PC-9 (cell line): ENCODE measurements around the gene RTEL1. TPM values are rescaled to one million over a fixed set of nuclear protein-coding genes. Genes with fewer than 3 reads are reported as not detected.

Source experiments
- BruUV-seq: library from RNA; stranded (reverse); fragments of 400-500 nt; replicated peaks from 2 replicates; lab custom pipeline; 2021; lab: Mats Ljungman, UMichigan
- CTCF ChIA-PET: fragments of 300-600 bp; sonication (Branson Sonifier 250); formaldehyde crosslinking; loops from one replicate; lab custom pipeline; 2022; ENCODE audit warnings: antibody characterized with exemption; lab: Charles Lee
- POLR2A ChIA-PET: fragments of 300-600 bp; sonication (Branson Sonifier 250); formaldehyde crosslinking; loops from one replicate; lab custom pipeline; 2022; ENCODE audit warnings: antibody characterized with exemption; ENCODE audit not compliant: unreplicated experiment; lab: Charles Lee
- DNase-seq, 2 experiments: peaks; one replicate each; pipeline versions ENCODE4 v3.0.0 to v3.0.0-alpha.2; 2015 to 2022; ENCODE audit warnings: mixed read lengths in 1 of 2
- H2AFZ ChIP-seq: fragments of 200-600 bp; sonication (generic); 2 replicates; pipeline ENCODE4 v1.8.1; 2017; ENCODE audit warnings: antibody characterized with exemption
- H3F3A ChIP-seq: fragments of 200-600 bp; sonication (generic); 2 replicates; pipeline ENCODE4 v1.8.1; 2017; ENCODE audit warnings: antibody characterized with exemption, mild to moderate bottlenecking, low read depth; ENCODE audit not compliant: insufficient read depth
- H3K27ac ChIP-seq: fragments of 200-600 bp; sonication (generic); 2 replicates; pipeline ENCODE4 v1.6.1; 2016; ENCODE audit warnings: mixed run types
- H3K27me3 ChIP-seq: fragments of 200-600 bp; sonication (generic); 2 replicates; pipeline ENCODE4 v1.6.1; 2016; ENCODE audit warnings: low read depth, mixed run types; ENCODE audit not compliant: insufficient read depth
- H3K36me3 ChIP-seq: fragments of 200-600 bp; sonication (generic); 2 replicates; pipeline ENCODE4 v1.6.1; 2016; ENCODE audit warnings: low read depth, mixed run types
- H3K4me1 ChIP-seq: fragments of 200-600 bp; sonication (generic); replicated peaks from 2 replicates; pipeline ENCODE4 v1.6.1; 2016; ENCODE audit warnings: mixed run types; ENCODE audit not compliant: insufficient read depth
- H3K4me2 ChIP-seq: fragments of 200-600 bp; sonication (generic); 2 replicates; pipeline ENCODE4 v1.6.1; 2017; ENCODE audit warnings: mixed run types
- H3K4me3 ChIP-seq: fragments of 200-600 bp; sonication (generic); 2 replicates; pipeline ENCODE4 v1.6.1; 2016; ENCODE audit warnings: mixed run types
- H3K79me2 ChIP-seq: fragments of 200-600 bp; sonication (generic); 2 replicates; pipeline ENCODE4 v1.6.1; 2017; ENCODE audit warnings: low read depth, mixed run types
- H3K9me2 ChIP-seq: fragments of 200-600 bp; sonication (generic); 2 replicates; pipeline ENCODE4 v1.8.1; 2017; ENCODE audit warnings: mild to moderate bottlenecking; ENCODE audit not compliant: insufficient read depth
- H3K9me3 ChIP-seq: fragments of 200-600 bp; sonication (generic); 2 replicates; pipeline ENCODE4 v1.8.1; 2016; ENCODE audit warnings: low read depth; ENCODE audit not compliant: insufficient read depth
- H4K20me1 ChIP-seq: fragments of 200-600 bp; sonication (generic); 2 replicates; pipeline ENCODE4 v1.8.1; 2017; ENCODE audit not compliant: insufficient read depth
- EZH2 ChIP-seq: fragments of 200-600 bp; sonication (generic); IDR thresholded peaks from 2 replicates; pipeline ENCODE4 v1.8.0; 2017; ENCODE audit warnings: antibody characterized with exemption, low read depth
- intact Hi-C: fragments of 100-400 bp; cut with micrococcal nuclease; formaldehyde crosslinking; loops from one replicate; pipeline ENCODE4 v1.10.0; 2022; ENCODE audit not compliant: unreplicated experiment
- total RNA-seq: library from RNA; stranded (reverse); gene quantifications from 2 replicates; pipeline ENCODE4 v1.2.3, GENCODE V29; 2021
- TF ChIP-seq, protein P1 (sequence below): fragments of 200-600 bp; sonication (generic); conservative IDR thresholded peaks from 2 replicates; pipeline ENCODE4 v1.6.1; 2017; ENCODE audit warnings: mixed run types, antibody characterized with exemption, mild to moderate bottlenecking, moderate library complexity

RTEL1 gene
- total RNA-seq, 1 experiment from 2014 or later: 36.0 TPM

DNA sequence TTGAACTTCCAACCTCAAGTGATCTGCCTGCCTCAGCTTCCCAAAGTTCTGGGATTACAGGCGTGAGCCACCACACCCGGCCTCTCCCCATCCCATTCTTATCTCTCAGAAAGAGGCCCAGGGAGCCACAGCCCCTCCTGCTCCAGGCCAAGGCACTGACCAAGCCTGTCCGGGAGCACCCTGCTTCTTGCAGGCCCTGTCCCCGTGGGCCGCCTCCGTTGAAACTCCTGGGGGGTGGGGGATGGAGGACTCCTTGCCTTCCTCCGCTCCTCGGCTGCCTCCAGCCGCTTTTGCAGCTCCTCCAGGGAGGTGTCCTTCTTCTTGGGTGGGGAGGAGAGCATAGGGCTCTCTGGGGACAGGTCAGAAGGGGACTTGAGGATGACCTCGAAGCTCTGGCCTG, 14.6 kb upstream of the RTEL1 start:
- TF ChIP-seq, protein P1, sequence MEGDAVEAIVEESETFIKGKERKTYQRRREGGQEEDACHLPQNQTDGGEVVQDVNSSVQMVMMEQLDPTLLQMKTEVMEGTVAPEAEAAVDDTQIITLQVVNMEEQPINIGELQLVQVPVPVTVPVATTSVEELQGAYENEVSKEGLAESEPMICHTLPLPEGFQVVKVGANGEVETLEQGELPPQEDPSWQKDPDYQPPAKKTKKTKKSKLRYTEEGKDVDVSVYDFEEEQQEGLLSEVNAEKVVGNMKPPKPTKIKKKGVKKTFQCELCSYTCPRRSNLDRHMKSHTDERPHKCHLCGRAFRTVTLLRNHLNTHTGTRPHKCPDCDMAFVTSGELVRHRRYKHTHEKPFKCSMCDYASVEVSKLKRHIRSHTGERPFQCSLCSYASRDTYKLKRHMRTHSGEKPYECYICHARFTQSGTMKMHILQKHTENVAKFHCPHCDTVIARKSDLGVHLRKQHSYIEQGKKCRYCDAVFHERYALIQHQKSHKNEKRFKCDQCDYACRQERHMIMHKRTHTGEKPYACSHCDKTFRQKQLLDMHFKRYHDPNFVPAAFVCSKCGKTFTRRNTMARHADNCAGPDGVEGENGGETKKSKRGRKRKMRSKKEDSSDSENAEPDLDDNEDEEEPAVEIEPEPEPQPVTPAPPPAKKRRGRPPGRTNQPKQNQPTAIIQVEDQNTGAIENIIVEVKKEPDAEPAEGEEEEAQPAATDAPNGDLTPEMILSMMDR: no peak
- no peak for TF ChIP-seq EZH2
- H3K27me3 ChIP-seq: no peaks in the 10 kb centered on the region
- intact Hi-C loops: loop anchor here (5.0 kb wide), 1 partner anchor 91 kb away; the partner anchor contains the start of gene FNDC11
- no TSS peak for BruUV-seq
- ChIA-PET POLR2A (interaction anchor here (0.6 kb wide), 1 partner anchor 44 kb away, joined by 3 read pairs; no protein-coding TSS in a partner anchor), CTCF (no interaction called here)
- H3K4me1 ChIP-seq: peaks cover 16% of the 10 kb centered on the region
- no peaks in the 10 kb centered on the region for H4K20me1 ChIP-seq
- no peaks in the 10 kb centered on the region for H3K9me2 ChIP-seq
- peaks cover 13% of the 10 kb centered on the region; the same call in 1 of the 2 replicates for H3F3A ChIP-seq
- no peaks in the 10 kb centered on the region for H3K9me3 ChIP-seq
- H2AFZ ChIP-seq: no peak overlapping the region
- DNase-seq: no peak
- H3K27ac ChIP-seq: no peak overlapping the region
- peak overlapping the region; percentile 84; the same call in 1 of the 2 replicates for H3K4me2 ChIP-seq
- no peaks in the 10 kb centered on the region for H3K79me2 ChIP-seq
- no peaks in the 10 kb centered on the region for H3K36me3 ChIP-seq
- no peak overlapping the region for H3K4me3 ChIP-seq

DNA sequence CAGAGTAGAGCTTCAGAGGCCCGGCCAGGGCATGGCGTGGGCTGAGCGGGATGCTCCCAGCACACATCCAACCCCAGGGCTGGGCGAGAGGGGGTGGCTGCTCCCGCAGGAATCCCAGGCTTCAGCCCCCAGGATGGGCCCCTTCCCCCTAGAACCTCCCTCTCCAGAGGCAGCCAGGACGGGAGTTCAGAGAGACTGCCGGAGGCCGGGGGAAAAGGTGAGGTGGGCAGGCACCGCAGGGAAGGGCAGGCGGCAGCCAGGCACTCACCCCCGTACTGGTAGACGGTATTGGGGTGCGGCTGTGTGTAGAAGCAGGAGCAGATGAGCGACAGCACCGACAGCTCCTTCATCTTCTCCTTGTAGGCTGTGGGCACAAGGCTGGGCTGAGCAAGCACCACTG, 14.2 kb upstream of the RTEL1 start:
- TF ChIP-seq, protein P1: no peak
- no peak for TF ChIP-seq EZH2
- H4K20me1 ChIP-seq: no peaks in the 10 kb centered on the region
- ChIA-PET POLR2A (interaction anchor here (0.6 kb wide), 1 partner anchor 44 kb away, joined by 3 read pairs; no protein-coding TSS in a partner anchor), CTCF (no interaction called here)
- intact Hi-C loops: loop anchor here (5.0 kb wide), 1 partner anchor 92 kb away; the partner anchor contains the start of gene FNDC11
- peaks cover 16% of the 10 kb centered on the region; the same call in 1 of the 2 replicates for H3F3A ChIP-seq
- no peaks in the 10 kb centered on the region for H3K27me3 ChIP-seq
- H3K9me2 ChIP-seq: no peaks in the 10 kb centered on the region
- no peaks in the 10 kb centered on the region for H3K79me2 ChIP-seq
- no peak overlapping the region for H3K4me3 ChIP-seq
- H3K27ac ChIP-seq: no peak overlapping the region
- no peak overlapping the region for H3K4me2 ChIP-seq
- H3K36me3 ChIP-seq: no peaks in the 10 kb centered on the region
- BruUV-seq: no TSS peak
- no peak overlapping the region for H2AFZ ChIP-seq
- peaks cover 16% of the 10 kb centered on the region for H3K4me1 ChIP-seq
- no peak for DNase-seq
- H3K9me3 ChIP-seq: no peaks in the 10 kb centered on the region

GRCh38 chr20:63645218-63645617, 12.9 kb upstream of the RTEL1 start:
- ChIA-PET CTCF (no interaction called here), POLR2A (interaction anchor here (0.7 kb wide), 1 partner anchor 150 kb away, joined by 3 read pairs; no protein-coding TSS in a partner anchor)
- Histone ChIP-seq H3K36me3 (no peaks in the 10 kb centered on the region), H3K9me3 (no peaks in the 10 kb centered on the region), H3F3A (peaks cover 19% of the 10 kb centered on the region; the same call in 1 of the 2 replicates), H3K27me3 (no peaks in the 10 kb centered on the region), H4K20me1 (no peaks in the 10 kb centered on the region), H3K4me1 (peaks cover 13% of the 10 kb centered on the region), H3K4me3 (no peak overlapping the region), H2AFZ (no peak overlapping the region), H3K79me2 (no peaks in the 10 kb centered on the region), H3K4me2 (no peak overlapping the region), H3K27ac (no peak overlapping the region), H3K9me2 (no peaks in the 10 kb centered on the region)
- BruUV-seq: no TSS peak
- intact Hi-C loops: no loop called here
- TF ChIP-seq, protein P1: no peak
- no peak for TF ChIP-seq EZH2
- DNase-seq: no peak
